ENCODE results near the gene ROBO1.
A peak's percentile ranks its signal among the peaks of the same experiment; 100 is the strongest.

The ROBO1 gene

DNA sequence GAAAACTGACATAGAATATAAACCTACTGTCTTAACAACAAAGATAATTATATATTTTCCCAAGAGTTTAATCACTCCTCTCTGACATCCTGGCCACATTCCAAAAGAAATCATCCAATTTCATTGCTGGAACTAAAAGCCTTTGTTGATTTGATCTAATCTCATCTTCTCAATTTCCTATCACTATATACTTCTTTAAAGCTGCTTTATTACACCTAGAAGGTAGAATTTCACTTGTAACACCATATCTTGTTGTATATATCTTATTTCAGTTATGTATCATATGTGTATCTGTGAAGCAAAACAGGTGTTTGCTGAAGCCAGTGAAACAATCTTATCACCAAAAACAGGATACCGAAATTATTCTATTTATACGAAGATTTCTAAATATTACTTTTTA lies 740.2 kb downstream of the ROBO1 start:
- DNase-seq (ENCODE audit: low read depth in 2 of 3, low spot score in 2 of 3): no peak

GRCh38 chr3:79019924-79020173 lies 747.9 kb downstream of the ROBO1 start:
- no peak for DNase-seq (ENCODE audit: low read depth in 2 of 3, low spot score in 2 of 3)

DNA sequence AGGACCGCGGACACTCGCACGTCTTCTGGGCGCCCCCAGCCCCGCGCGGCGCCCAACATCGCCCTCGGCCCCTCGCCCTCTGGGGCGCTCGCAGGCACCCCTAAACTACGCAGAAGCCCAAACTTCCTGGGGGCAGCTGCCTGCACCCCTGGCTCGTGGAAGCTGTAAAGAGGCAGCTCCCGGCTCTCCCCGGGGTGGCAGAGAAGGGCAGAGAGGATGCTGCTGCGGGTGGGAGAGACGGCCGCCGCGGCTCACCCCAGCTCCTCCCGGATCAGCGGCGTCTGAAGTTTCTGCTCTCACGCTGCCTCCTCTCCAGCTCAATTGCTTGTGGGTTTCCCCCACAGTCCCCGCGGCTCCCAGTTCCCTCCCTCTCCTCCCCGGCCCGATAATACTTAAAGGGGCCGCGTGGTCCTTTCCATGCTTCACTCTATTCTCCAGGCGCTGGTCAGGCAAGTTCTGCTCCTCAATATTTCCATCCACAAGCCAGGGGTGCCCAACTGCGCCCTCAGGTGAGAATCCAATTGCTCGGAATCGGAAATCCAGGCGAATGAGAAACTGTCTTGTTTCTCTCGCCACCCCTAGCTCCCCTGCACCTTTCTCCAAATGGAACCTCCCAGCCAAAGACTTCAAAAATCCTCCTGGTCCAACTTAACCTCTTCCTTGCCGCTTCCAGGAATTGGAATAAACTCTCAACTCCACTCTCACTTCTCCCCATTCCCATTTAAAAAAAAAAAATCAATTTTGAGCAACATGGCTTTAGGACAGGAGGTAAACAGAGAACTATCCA lies 748.5 kb downstream of the ROBO1 start:
- peak in 1 of 3 experiments; percentile 0 for DNase-seq (ENCODE audit: low read depth in 2 of 3, low spot score in 2 of 3)

- DNase-seq (ENCODE audit: low read depth in 2 of 3, low spot score in 2 of 3): peak in 1 of 3 experiments; percentile 1
Measured at GRCh38 chr3:79018671-79019136, 749.1 kb downstream of the ROBO1 start.

GRCh38 chr3:79018265-79018664 lies 749.5 kb downstream of the ROBO1 start:
- no peak for DNase-seq (ENCODE audit: low read depth in 2 of 3, low spot score in 2 of 3)

DNA sequence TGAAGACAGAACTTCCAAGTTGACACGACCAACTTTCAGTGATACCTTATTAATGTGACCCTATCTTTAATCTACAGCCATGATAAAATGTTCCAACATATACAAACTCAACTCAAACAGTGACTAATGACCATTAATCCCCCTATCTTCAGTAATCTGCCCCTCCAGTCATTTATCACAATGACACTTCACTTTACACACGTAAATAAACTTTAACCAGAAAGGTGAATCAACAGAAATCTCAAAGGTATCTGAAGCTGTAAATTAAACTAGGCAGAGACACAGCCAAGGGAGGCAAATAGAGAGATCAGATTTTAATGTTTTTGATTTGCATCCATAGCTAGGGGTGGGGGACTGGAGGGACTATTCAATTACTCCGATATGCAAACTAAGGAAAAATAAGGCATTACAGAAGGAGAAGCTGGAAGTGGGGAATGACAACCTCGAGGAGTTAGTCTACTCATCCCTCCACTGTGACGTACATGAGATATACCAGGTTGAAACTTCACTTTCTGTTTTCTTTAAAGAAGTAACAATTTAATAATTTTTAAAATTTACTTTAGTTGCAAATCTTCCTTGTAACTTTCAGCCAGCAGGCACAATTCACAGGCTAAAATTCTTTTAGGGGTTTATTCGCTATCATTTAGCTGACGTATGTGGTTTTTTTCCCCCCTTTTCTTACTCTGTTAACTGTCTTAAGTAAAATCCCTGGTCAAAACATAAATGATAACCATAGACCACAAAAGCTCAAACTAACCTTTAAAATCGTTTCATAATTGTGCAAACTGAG lies 751.0 kb downstream of the ROBO1 start:
- DNase-seq (ENCODE audit: low read depth in 2 of 3, low spot score in 2 of 3): no peak

GRCh38 chr3:79015854-79016253 lies 751.9 kb downstream of the ROBO1 start:
- DNase-seq (ENCODE audit: low read depth in 2 of 3, low spot score in 2 of 3): no peak

GRCh38 chr3:79012946-79013362 lies 754.8 kb downstream of the ROBO1 start:
- no peak for DNase-seq (ENCODE audit: low read depth in 2 of 3, low spot score in 2 of 3)

GRCh38 chr3:79012530-79012913 lies 755.3 kb downstream of the ROBO1 start:
- DNase-seq (ENCODE audit: low read depth in 2 of 3, low spot score in 2 of 3): no peak

GRCh38 chr3:79011821-79012529 lies 755.8 kb downstream of the ROBO1 start:
- DNase-seq (ENCODE audit: low read depth in 2 of 3, low spot score in 2 of 3): no peak

- no peak for DNase-seq (ENCODE audit: low read depth in 2 of 3, low spot score in 2 of 3)
Measured at GRCh38 chr3:79009861-79010260, 757.9 kb downstream of the ROBO1 start.

- DNase-seq (ENCODE audit: low read depth in 2 of 3, low spot score in 2 of 3): no peak
Measured at GRCh38 chr3:79006077-79006476, 761.7 kb downstream of the ROBO1 start.

DNA sequence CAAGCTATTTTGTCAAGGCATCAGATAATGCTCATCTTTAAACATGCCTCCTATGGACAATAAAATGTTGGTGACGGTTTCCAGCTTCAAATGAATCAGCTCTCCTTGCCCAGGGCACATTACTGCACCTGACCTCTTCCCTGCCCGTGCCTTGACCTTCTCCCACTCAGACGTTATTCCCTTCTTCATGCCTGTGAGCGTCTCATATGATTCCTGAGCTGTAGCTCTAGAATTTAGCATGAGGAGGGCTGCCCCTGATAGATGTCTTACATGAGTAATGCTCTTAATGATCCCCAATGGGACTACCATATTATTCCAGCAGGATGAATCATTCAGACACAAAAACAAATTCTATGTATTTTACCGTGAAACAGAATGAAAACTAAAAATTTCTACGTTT lies 762.7 kb downstream of the ROBO1 start:
- DNase-seq (ENCODE audit: low read depth in 2 of 3, low spot score in 2 of 3): no peak

GRCh38 chr3:79003994-79004393 lies 763.8 kb downstream of the ROBO1 start:
- no peak for DNase-seq (ENCODE audit: low read depth in 2 of 3, low spot score in 2 of 3)

DNA sequence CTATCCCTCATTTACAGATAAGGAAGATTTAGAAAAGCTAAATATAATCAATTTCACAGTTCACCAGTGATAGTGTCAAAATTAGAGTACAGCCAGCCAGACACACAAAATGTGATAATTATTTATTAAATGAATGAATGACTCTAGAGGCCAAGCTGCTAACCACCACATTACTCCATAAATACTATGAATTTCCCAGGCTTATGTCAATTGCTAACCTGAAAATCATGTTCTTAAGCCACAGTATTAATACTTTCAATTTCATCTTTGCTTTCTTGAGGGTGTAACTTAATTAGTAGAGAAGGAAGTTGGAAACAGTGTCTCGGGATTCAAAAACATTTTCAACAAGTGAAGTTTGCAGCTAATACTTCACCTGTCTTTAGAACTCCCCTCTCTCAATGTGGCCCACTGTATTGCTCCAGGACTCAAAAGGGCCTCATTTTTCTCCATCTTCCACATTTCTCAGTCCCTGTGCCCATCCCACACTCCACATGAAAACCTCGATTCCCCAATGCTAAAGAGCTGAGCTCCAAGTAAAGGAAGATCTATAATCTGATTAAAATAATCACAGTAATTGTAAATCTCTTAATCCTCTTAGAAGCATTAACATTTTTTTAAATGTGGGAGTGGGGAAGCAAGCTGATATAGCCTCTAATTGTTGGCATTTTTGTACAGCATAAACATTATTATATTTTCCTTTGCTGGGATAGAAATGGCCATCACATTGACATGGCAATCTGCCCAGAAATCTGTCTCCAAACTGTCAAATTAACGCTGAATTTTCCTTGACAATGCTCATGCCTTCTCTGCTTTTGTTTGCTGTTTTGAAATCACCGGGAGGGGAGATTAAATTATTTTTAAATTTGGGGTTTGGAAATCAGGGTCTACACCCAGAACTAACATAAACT lies 765.1 kb downstream of the ROBO1 start:
- DNase-seq (ENCODE audit: low read depth in 2 of 3, low spot score in 2 of 3): no peak

DNA sequence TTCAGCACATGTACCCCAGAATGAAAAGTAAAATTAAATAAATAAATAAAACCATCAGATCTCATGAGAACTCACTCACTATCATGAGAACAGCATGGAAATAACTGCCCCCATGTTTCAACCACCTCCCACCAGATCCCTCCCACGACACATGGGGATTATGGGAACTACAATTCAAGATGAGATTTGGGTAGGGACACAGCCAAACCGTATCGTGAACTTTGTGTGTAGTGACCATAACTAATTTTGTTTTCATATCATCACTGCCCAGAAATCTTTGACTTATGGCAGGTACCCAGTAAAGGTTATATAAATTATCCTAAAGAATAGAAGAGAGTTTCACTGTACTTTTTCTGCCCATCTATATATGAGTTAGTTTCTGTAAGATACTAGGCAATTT lies 766.5 kb downstream of the ROBO1 start:
- no peak for DNase-seq (ENCODE audit: low read depth in 2 of 3, low spot score in 2 of 3)

DNA sequence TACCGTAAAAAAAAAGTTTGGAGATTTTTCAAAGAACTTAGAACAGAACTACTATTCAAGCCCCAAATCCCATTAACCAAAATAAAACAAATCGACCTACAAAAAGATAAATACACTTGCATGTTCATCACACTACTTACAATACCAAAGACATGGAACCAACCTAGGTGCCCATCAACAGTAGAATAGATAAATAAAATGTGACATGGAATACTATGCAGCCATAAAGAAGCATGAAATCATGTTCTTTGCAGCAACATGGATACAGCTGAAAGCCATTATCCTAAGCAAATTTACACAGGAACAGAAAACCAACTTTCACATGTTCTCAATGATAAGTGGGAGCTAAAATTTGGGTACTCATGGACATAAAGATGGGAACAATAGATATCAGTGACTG lies 768.7 kb downstream of the ROBO1 start:
- no peak for DNase-seq (ENCODE audit: low read depth in 2 of 3, low spot score in 2 of 3)

GRCh38 chr3:78995087-78995486 lies 772.7 kb downstream of the ROBO1 start:
- no peak for DNase-seq (ENCODE audit: low read depth in 2 of 3, low spot score in 2 of 3)

GRCh38 chr3:78994174-78995027 lies 773.4 kb downstream of the ROBO1 start:
- no peak for DNase-seq (ENCODE audit: low read depth in 2 of 3, low spot score in 2 of 3)

DNA sequence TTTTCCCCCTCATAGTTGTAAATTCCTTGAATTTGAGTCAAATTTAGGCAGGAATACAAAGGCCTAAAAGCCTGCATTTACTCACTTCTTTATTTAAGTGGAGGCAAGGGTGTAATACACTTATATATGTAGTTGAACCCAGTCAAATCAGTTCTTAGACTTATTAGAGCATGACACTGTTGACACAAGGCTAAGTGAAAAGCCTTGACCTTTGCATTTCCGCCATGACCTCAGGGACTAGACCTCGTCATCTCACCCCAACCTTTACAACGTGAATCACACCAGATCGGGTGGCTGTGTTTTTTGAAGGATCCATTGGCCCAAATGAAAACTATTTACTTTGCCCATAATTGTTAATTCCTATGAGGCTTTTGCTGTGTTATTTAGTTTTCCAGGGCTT lies 774.4 kb downstream of the ROBO1 start:
- no peak for DNase-seq (ENCODE audit: low read depth in 2 of 3, low spot score in 2 of 3)

All from activated CD8-positive, alpha-beta memory T cell treated with anti-CD3 and anti-CD28 coated beads for 48 hours (primary cell).